HG02885 (cell line): ENCODE results near the gene PIK3R5.
"Not testable (repeated sequence)": the region's sequence is repeated elsewhere in the genome, so short reads cannot be mapped to it uniquely, and the experiment has no call there.

Experiments used
- ATAC-seq: cut with Tn5 transposase; IDR thresholded peaks from one replicate; pipeline ENCODE4 v1.9.1; 2021; ENCODE audit warnings: mild to moderate bottlenecking; ENCODE audit not compliant: unreplicated experiment, poor library complexity

The PIK3R5 gene

GRCh38 chr17:8988263-8988935 lies 22.9 kb upstream of the PIK3R5 start:
- ATAC-seq, result not testable (repeated sequence)

GRCh38 chr17:8986295-8986694 lies 20.8 kb upstream of the PIK3R5 start:
- ATAC-seq, result no peak

GRCh38 chr17:8985054-8985701 lies 19.7 kb upstream of the PIK3R5 start:
- no peak for ATAC-seq

- ATAC-seq, result not testable (repeated sequence)
Observed at GRCh38 chr17:8984225-8984624, 18.7 kb upstream of the PIK3R5 start.

- no peak for ATAC-seq
Observed at GRCh38 chr17:8981443-8981842, 15.9 kb upstream of the PIK3R5 start.

GRCh38 chr17:8979715-8980114 lies 14.2 kb upstream of the PIK3R5 start:
- ATAC-seq, result no peak

- ATAC-seq, result no peak
Observed at GRCh38 chr17:8976638-8977037, 11.1 kb upstream of the PIK3R5 start.

- no peak for ATAC-seq
Observed at GRCh38 chr17:8975091-8975725, 9.7 kb upstream of the PIK3R5 start.

GRCh38 chr17:8969901-8970300 lies 4.4 kb upstream of the PIK3R5 start:
- ATAC-seq, result no peak

- no peak for ATAC-seq
Observed at GRCh38 chr17:8968503-8968902, 3.0 kb upstream of the PIK3R5 start.

- ATAC-seq, result no peak
Observed at GRCh38 chr17:8967861-8968260, 2.4 kb upstream of the PIK3R5 start.

- no peak for ATAC-seq
Observed at GRCh38 chr17:8966926-8967325, 1.4 kb upstream of the PIK3R5 start.

- peak; percentile 21 for ATAC-seq
Observed at GRCh38 chr17:8964801-8965393, 610 bp downstream of the PIK3R5 start.

- no peak for ATAC-seq
Observed at GRCh38 chr17:8963647-8964258, 1.8 kb downstream of the PIK3R5 start.

- no peak for ATAC-seq
Observed at GRCh38 chr17:8963014-8963413, 2.5 kb downstream of the PIK3R5 start.

- ATAC-seq, result no peak
Observed at GRCh38 chr17:8961829-8962228, 3.7 kb downstream of the PIK3R5 start.

GRCh38 chr17:8960325-8961140 lies 5.0 kb downstream of the PIK3R5 start:
- no peak for ATAC-seq

GRCh38 chr17:8959312-8959918 lies 6.1 kb downstream of the PIK3R5 start:
- ATAC-seq, result no peak

GRCh38 chr17:8957721-8958120 lies 7.8 kb downstream of the PIK3R5 start:
- ATAC-seq, result no peak

GRCh38 chr17:8956465-8956902 lies 9.0 kb downstream of the PIK3R5 start:
- no peak for ATAC-seq
